HepG2 (cell line): Measurements from ENCODE around the gene NCKIPSD. TPM values are rescaled to one million over a fixed set of nuclear protein-coding genes. Genes with fewer than 3 reads are reported as not detected.

Source experiments
- ATAC-seq: fragments of 200-7000 bp; cut with Tn5 transposase; 3 replicates; pipeline ENCODE4 v1.9.1; 2020; ENCODE audit warnings: mild to moderate bottlenecking, moderate library complexity
- Bru-seq: library from RNA; stranded (reverse); fragments of 400-500 nt; gene quantifications from one replicate; lab custom pipeline; 2021; lab: Mats Ljungman, UMichigan
- BruChase-seq, 2 experiments: library from RNA; stranded (reverse); fragments of 400-500 nt; gene quantifications; one replicate each; lab custom pipeline; 2021; lab: Mats Ljungman, UMichigan
- BruUV-seq: library from RNA; stranded (reverse); fragments of 400-500 nt; replicated peaks from 2 replicates; lab custom pipeline; 2021; lab: Mats Ljungman, UMichigan
- CTCF ChIA-PET: fragments of 300-600 bp; formaldehyde crosslinking; extraction: SDS; loops from one replicate; lab custom pipeline; 2021; ENCODE audit warnings: low total read pairs, inconsistent platforms, low intra/inter-chr PET ratio; lab: Yijun Ruan, JAX
- POLR2A ChIA-PET: fragments of 350-600 bp; sonication (Branson Sonifier 250); formaldehyde crosslinking; loops from one replicate; lab custom pipeline; 2020; ENCODE audit warnings: antibody characterized with exemption, inconsistent platforms; lab: Yijun Ruan, JAX
- DNase-seq: peaks from one replicate; pipeline ENCODE4 v3.0.0-alpha.2; 2015; ENCODE audit warnings: low spot score
- FAIRE-seq: peaks from 3 replicates; lab custom pipeline; 2011; peaks lifted over from hg19 to GRCh38; lab: Jason Lieb, UNC
- H2AFZ ChIP-seq: one replicate; pipeline ENCODE4 v1.6.1; 2011; ENCODE audit warnings: low read length, inconsistent platforms
- H3K27ac ChIP-seq: fragments of 300-600 bp; 3 replicates; pipeline ENCODE4 v1.8.0; 2011; ENCODE audit warnings: mixed run types, mild to moderate bottlenecking, mixed read lengths, low read length, inconsistent platforms; ENCODE audit not compliant: insufficient read depth; ENCODE audit errors: extremely low read length
- H3K27me3 ChIP-seq, 2 experiments: fragments of 200-600 bp in 1 of 2; 2 replicates in 1 of 2; 3 replicates in 1 of 2; pipeline versions ENCODE4 v1.6.0 to v1.8.0; 2011; ENCODE audit warnings: low read length in 2 of 2, mild to moderate bottlenecking in 2 of 2, moderate library complexity in 2 of 2, inconsistent platforms in 1 of 2; ENCODE audit not compliant: insufficient read depth in 2 of 2, control insufficient read depth in 1 of 2
- H3K36me3 ChIP-seq, 2 experiments: fragments of 200-600 bp in 1 of 2; replicated peaks in 1 of 2; 2 replicates in 1 of 2; 3 replicates in 1 of 2; pipeline versions ENCODE4 v1.5.1 to v1.8.0; 2011; ENCODE audit warnings: low read length in 2 of 2, inconsistent platforms in 1 of 2; ENCODE audit not compliant: insufficient read depth in 2 of 2, control insufficient read depth in 1 of 2
- H3K4me1 ChIP-seq: 2 replicates; pipeline ENCODE4 v1.5.1; 2012; ENCODE audit warnings: low read length, inconsistent platforms; ENCODE audit not compliant: insufficient read depth
- H3K4me2 ChIP-seq: 2 replicates; pipeline ENCODE4 v1.6.0; 2011; ENCODE audit warnings: low read depth, low read length, inconsistent platforms
- H3K4me3 ChIP-seq, 3 experiments: fragments of 200-600 bp in 1 of 3; sonication (generic), shearing (Covaris generic) in 1 of 3; replicated peaks in 1 of 3; 2 replicates each; pipeline ENCODE4 v1.5.1; 2011 to 2016; ENCODE audit warnings: low read length in 3 of 3, inconsistent platforms in 2 of 3, low read depth in 2 of 3, mild to moderate bottlenecking in 2 of 3, control low read depth in 1 of 3, mixed read lengths in 1 of 3; ENCODE audit not compliant: insufficient read depth in 1 of 3
- H3K79me2 ChIP-seq: one replicate; pipeline ENCODE4 v1.6.1; 2011; ENCODE audit warnings: low read length, inconsistent platforms; ENCODE audit not compliant: insufficient read depth
- H3K9ac ChIP-seq: 2 replicates; pipeline ENCODE4 v1.6.0; 2011; ENCODE audit warnings: mild to moderate bottlenecking, low read depth, low read length, inconsistent platforms; ENCODE audit not compliant: insufficient read depth
- H3K9me3 ChIP-seq: 2 replicates; pipeline ENCODE4 v1.5.1; 2012; ENCODE audit warnings: mild to moderate bottlenecking, low read length
- H4K20me1 ChIP-seq: 2 replicates; pipeline ENCODE4 v1.6.0; 2011; ENCODE audit warnings: inconsistent platforms, mild to moderate bottlenecking, low read length, moderate library complexity; ENCODE audit not compliant: insufficient read depth
- AGO2 ChIP-seq: fragments of 200-400 bp; formaldehyde crosslinking; optimal IDR thresholded peaks from 2 replicates; pipeline ENCODE3; 2017; ENCODE audit warnings: mild to moderate bottlenecking, low read depth, low read length, moderate library complexity
- CREB3 ChIP-seq: sonication (generic); formaldehyde crosslinking; IDR thresholded peaks from 2 replicates; pipeline ENCODE4 v1.5.0; 2020; ENCODE audit warnings: missing genetic modification reagents
- HNF4G ChIP-seq, 2 experiments: sonication (generic) in 1 of 2; formaldehyde crosslinking in 1 of 2; IDR thresholded peaks; 2 replicates each; pipeline versions ENCODE4 v1.4.0 to v1.6.1; 2011 to 2020; ENCODE audit warnings: borderline replicate concordance in 2 of 2, low read depth in 2 of 2, mild to moderate bottlenecking in 2 of 2, low read length in 1 of 2, missing genetic modification reagents in 1 of 2, moderate library complexity in 1 of 2
- KAT2B ChIP-seq: fragments of 150-350 bp; IDR thresholded peaks from 2 replicates; pipeline ENCODE4 v1.6.1; 2014; ENCODE audit warnings: low read depth, low read length, borderline replicate concordance
- KDM1A ChIP-seq: IDR thresholded peaks from 2 replicates; pipeline ENCODE4 v1.6.1; 2016; ENCODE audit warnings: missing compliant biosample characterization
- KLF6 ChIP-seq: IDR thresholded peaks from 2 replicates; pipeline ENCODE4 v1.8.0; 2016; ENCODE audit warnings: missing biosample characterization, missing genetic modification reagents
- MEIS2 ChIP-seq: sonication (generic); formaldehyde crosslinking; IDR thresholded peaks from 2 replicates; pipeline ENCODE4 v1.9.0; 2021; ENCODE audit warnings: mild to moderate bottlenecking, missing genetic modification reagents
- ZNF207 ChIP-seq: fragments of 450-650 bp; IDR thresholded peaks from 2 replicates; pipeline ENCODE4 v1.6.1; 2016; ENCODE audit warnings: antibody characterized with exemption, borderline replicate concordance
- ZNF292 ChIP-seq: sonication (generic); formaldehyde crosslinking; IDR thresholded peaks from 2 replicates; pipeline ENCODE4 v1.8.1; 2022; ENCODE audit warnings: mild to moderate bottlenecking, low read depth, missing genetic modification reagents, borderline replicate concordance
- ZNF296 ChIP-seq: sonication (generic); formaldehyde crosslinking; conservative IDR thresholded peaks from 2 replicates; pipeline ENCODE4 v1.5.0; 2020; ENCODE audit warnings: mild to moderate bottlenecking, missing genetic modification reagents
- ZNF451 ChIP-seq: sonication (generic); formaldehyde crosslinking; IDR thresholded peaks from 2 replicates; pipeline ENCODE4 v1.5.0; 2020; ENCODE audit warnings: mild to moderate bottlenecking, missing genetic modification reagents
- ZNF574 ChIP-seq: sonication (generic); formaldehyde crosslinking; IDR thresholded peaks from 2 replicates; pipeline ENCODE4 v1.4.0; 2020; ENCODE audit warnings: missing genetic modification reagents
- WGBS: methylation state at CpG from one replicate; pipeline ENCODE4 v1.1.6; 2017; ENCODE audit warnings: low lambda C conversion rate; 5-methylcytosine and 5-hydroxymethylcytosine counted together
- in situ Hi-C: cut with HindIII; loops from 2 replicates; pipeline ENCODE4 v1.10.0; 2017; ENCODE audit warnings: low pct_unique_long_range_greater_than_20kb; ENCODE audit not compliant: extremely low pct_ligation_motif_present
- intact Hi-C: fragments of 100-400 bp; cut with micrococcal nuclease; formaldehyde crosslinking; loops from one replicate; pipeline ENCODE4 v1.10.0; 2022; ENCODE audit not compliant: unreplicated experiment
- long read RNA-seq, 2 experiments: library from RNA in 1 of 2; library from polyadenylated mRNA in 1 of 2; stranded (forward) in 1 of 2; unstranded in 1 of 2; transcript quantifications; one replicate each; pipeline ENCODE4 v2.0.0, GENCODE V29; 2019 to 2022
- polyA minus RNA-seq, 3 experiments: library from RNA; depleted of rRNA, polyadenylated mRNA; stranded (reverse); fragments of >200 nt; gene quantifications; 2 replicates each; pipeline ENCODE4 v1.2.3, GENCODE V29; 2011; ENCODE audit warnings: low replicate concordance in 1 of 3
- polyA plus RNA-seq, 8 experiments: library from polyadenylated mRNA; depleted of rRNA in 3 of 8; stranded (reverse) in 7 of 8; unstranded in 1 of 8; fragments of >200 nt; fragmentation: Illumina TruSeq in 4 of 8; extraction: Trizol in 4 of 8; gene quantifications; 2 replicates each; pipeline versions ENCODE4 v1.2.1 to v1.2.3, GENCODE V29; 2011 to 2016; ENCODE audit warnings: low read depth in 4 of 8, missing spikeins in 1 of 8, mixed read lengths in 1 of 8; ENCODE audit not compliant: insufficient read depth in 1 of 8
- total RNA-seq, 5 experiments: library from RNA; depleted of rRNA; stranded (reverse); fragments of >200 nt; fragmentation: Illumina TruSeq; extraction: Trizol; gene quantifications; 2 replicates each; pipeline ENCODE4 v1.2.3, GENCODE V29; 2016; ENCODE audit warnings: low read depth in 1 of 5

NCKIPSD gene
- total RNA-seq (2016; rRNA removed; fragmentation: Illumina TruSeq; extraction: Trizol) (13.5 and 14.3 TPM in 2 replicates), polyA plus RNA-seq (2011; rRNA removed) (35.2 and 44.2 TPM in 2 replicates), polyA minus RNA-seq (2011; rRNA and poly(A)+ RNA removed; ENCODE audit: low replicate concordance) (68.5 and 115 TPM in 2 replicates), Bru-seq, nascent RNA (percentile 65 among the genes with signal in this experiment), BruChase-seq, experiment 1, labeled RNA remaining after a 6-hour chase (percentile 71 among the genes with signal in this experiment), BruChase-seq, experiment 2, labeled RNA remaining after a 2-hour chase (percentile 69 among the genes with signal in this experiment)
- 4.8 and 5.0 TPM in 2 replicates for total RNA-seq (2016; cell fraction: cytosol; rRNA removed; fragmentation: Illumina TruSeq; extraction: Trizol; ENCODE audit: low read depth)
- total RNA-seq (2016; cell fraction: insoluble cytoplasmic fraction; rRNA removed; fragmentation: Illumina TruSeq; extraction: Trizol) = 13.6 and 14.6 TPM in 2 replicates
- total RNA-seq (2016; cell fraction: membrane; rRNA removed; fragmentation: Illumina TruSeq; extraction: Trizol) = 10.8 and 12.0 TPM in 2 replicates
- total RNA-seq (2016; cell fraction: nucleus; rRNA removed; fragmentation: Illumina TruSeq; extraction: Trizol) = 12.7 and 17.2 TPM in 2 replicates
- 25.4 and 38.7 TPM in 2 replicates for polyA plus RNA-seq (2011; cell fraction: cytosol; rRNA removed)
- polyA plus RNA-seq (2011; cell fraction: nucleus; rRNA removed) = 79.3 and 90.0 TPM in 2 replicates
- 14.1 and 18.5 TPM in 2 replicates for polyA plus RNA-seq (2012)
- polyA plus RNA-seq (2016; cell fraction: cytosol; fragmentation: Illumina TruSeq; extraction: Trizol; ENCODE audit: low read depth) = 6.3 and 6.6 TPM in 2 replicates
- polyA plus RNA-seq (2016; cell fraction: insoluble cytoplasmic fraction; fragmentation: Illumina TruSeq; extraction: Trizol; ENCODE audit: low read depth) = 15.7 and 21.1 TPM in 2 replicates
- 10.6 and 11.9 TPM in 2 replicates for polyA plus RNA-seq (2016; cell fraction: membrane; fragmentation: Illumina TruSeq; extraction: Trizol; ENCODE audit: low read depth)
- 26.0 and 26.3 TPM in 2 replicates for polyA plus RNA-seq (2016; cell fraction: nucleus; fragmentation: Illumina TruSeq; extraction: Trizol; ENCODE audit: insufficient read depth, low read depth)
- 20.6 and 27.4 TPM in 2 replicates for polyA minus RNA-seq (2011; cell fraction: cytosol; rRNA and poly(A)+ RNA removed)
- polyA minus RNA-seq (2011; cell fraction: nucleus; rRNA and poly(A)+ RNA removed) = 27.7 and 30.7 TPM in 2 replicates
- long read RNA-seq, experiment 1, partial matches to known transcripts = 5 of 20 reads
- long read RNA-seq, experiment 1, other reads (novel, unspliced or antisense) = 10 of 20 reads
- long read RNA-seq, experiment 2, transcript NCKIPSD-204 (13 exons, 2,925 nt) = minor isoform, 9 of 68 reads
- long read RNA-seq, experiment 2, transcript NCKIPSD-201 (13 exons, 2,989 nt) = major isoform, 13 of 68 reads
- long read RNA-seq, experiment 2, partial matches to known transcripts = 14 of 68 reads
- long read RNA-seq, experiment 2, other reads (novel, unspliced or antisense) = 32 of 68 reads

- Histone ChIP-seq H3K4me1 (peaks cover 26% of the 10 kb centered on the region), H3K79me2 (peaks cover 25% of the 10 kb centered on the region), H2AFZ (no peak within 1 kb of the TSS), H3K4me2 (peak within 1 kb of the TSS; percentile 92), H3K9ac (peak within 1 kb of the TSS; percentile 94), H3K36me3 (peaks cover 29 to 58% of the 10 kb centered on the region in 2 experiments), H3K4me3 (peak within 1 kb of the TSS; percentile 82 to 97 (median 88)), H3K27ac (peak within 1 kb of the TSS; percentile 83), H4K20me1 (0 out of 2 replicates have a peak, but pooled peaks cover 4% of the 10 kb centered on the region), H3K27me3 (no peaks in the 10 kb centered on the region; a peak in 2 of 5 replicates), H3K9me3 (no peaks in the 10 kb centered on the region)
- ATAC-seq = peak; percentile 85
- no TSS peak for BruUV-seq
- CTCF ChIA-PET = interaction anchor here (1.0 to 1.1 kb wide), 3 partner anchors 22 to 137 kb away, joined by 3 to 5 read pairs (median 4); no protein-coding TSS in a partner anchor
- 1% methylated on average over 32 of the region's 97 CpGs for WGBS
- in situ Hi-C loops = no loop called here
- POLR2A ChIA-PET = interaction anchor here (0.7 to 1.7 kb wide), 5 partner anchors 12 to 54 kb away, joined by 3 to 8 read pairs (median 3); partner anchors contain the start of genes CELSR3 and IP6K2
- peak; percentile 71 for DNase-seq
- no peak for FAIRE-seq
- intact Hi-C loops = loop anchor here (1.0 kb wide), 1 partner anchor 54 kb away; no protein-coding TSS in a partner anchor
- TF ChIP-seq ZNF451 (CRISPR knock-in tag) = peak; percentile 88
- TF ChIP-seq KDM1A (CRISPR knock-in tag) = no peak
- TF ChIP-seq KAT2B = no peak
- TF ChIP-seq HNF4G (IDR thresholded peaks at IDR 0.05; ENCODE audit: borderline replicate concordance, low read depth, low read length) = no peak
- no peak for TF ChIP-seq HNF4G (CRISPR knock-in tag; IDR thresholded peaks at IDR 0.05; ENCODE audit: borderline replicate concordance, low read depth)
- peak; percentile 87 for TF ChIP-seq ZNF574
- TF ChIP-seq MEIS2 (CRISPR knock-in tag) = peak; percentile 51; the same call in 1 of the 2 replicates
- TF ChIP-seq ZNF292 = no peak
- TF ChIP-seq CREB3 (CRISPR knock-in tag) = no peak
- TF ChIP-seq KLF6 (CRISPR knock-in tag) = peak; percentile 56; the same call in 1 of the 2 replicates
- peak; percentile 59 for TF ChIP-seq AGO2
- no peak for TF ChIP-seq ZNF296 (CRISPR knock-in tag)
- no peak for TF ChIP-seq ZNF207
These were observed at the start of gene NCKIPSD for GRCh38 chr3:48685603-48686511. NCKIPSD (minus strand) TSS chr3:48685915; CDS start chr3:48685807, 108 bp downstream.
